KMS-11 (cell line): ENCODE results near the gene OR51A2.

Source experiments
- H2AFZ ChIP-seq: fragments of 200-600 bp; sonication (generic); 2 replicates; pipeline ENCODE4 v1.6.1; 2016; ENCODE audit warnings: antibody characterized with exemption, mixed run types, low read depth
- H3K27ac ChIP-seq: fragments of 200-600 bp; sonication (generic); 2 replicates; pipeline ENCODE4 v1.6.1; 2016; ENCODE audit warnings: mild to moderate bottlenecking, mixed run types
- H3K27me3 ChIP-seq: fragments of 200-600 bp; sonication (generic); 2 replicates; pipeline ENCODE4 v1.6.1; 2017; ENCODE audit warnings: mild to moderate bottlenecking, low read depth, mixed run types, moderate library complexity; ENCODE audit not compliant: insufficient read depth
- H3K36me3 ChIP-seq: fragments of 200-600 bp; sonication (generic); 2 replicates; pipeline ENCODE4 v1.6.1; 2017; ENCODE audit warnings: mild to moderate bottlenecking, mixed run types; ENCODE audit not compliant: insufficient read depth
- H3K4me1 ChIP-seq: fragments of 200-600 bp; sonication (generic); 2 replicates; pipeline ENCODE4 v1.6.1; 2016; ENCODE audit warnings: mild to moderate bottlenecking, low read depth, mixed run types; ENCODE audit not compliant: poor library complexity, severe bottlenecking
- H3K4me2 ChIP-seq: fragments of 200-600 bp; sonication (generic); 2 replicates; pipeline ENCODE4 v1.7.0; 2016; ENCODE audit warnings: mild to moderate bottlenecking, mixed run types
- H3K4me3 ChIP-seq: fragments of 200-600 bp; sonication (generic); IDR thresholded peaks from 2 replicates; pipeline ENCODE4 v1.6.1; 2017; ENCODE audit warnings: low read depth, low read length, mixed read lengths; ENCODE audit not compliant: insufficient read depth
- H3K79me2 ChIP-seq: fragments of 200-600 bp; sonication (generic); 2 replicates; pipeline ENCODE4 v1.6.1; 2016; ENCODE audit warnings: low read depth, mixed run types; ENCODE audit not compliant: insufficient read depth
- H3K9ac ChIP-seq: fragments of 200-600 bp; sonication (generic); 2 replicates; pipeline ENCODE4 v1.6.1; 2016; ENCODE audit warnings: mild to moderate bottlenecking, mixed run types
- H4K20me1 ChIP-seq: fragments of 200-600 bp; sonication (generic); 2 replicates; pipeline ENCODE4 v1.6.1; 2016; ENCODE audit warnings: mild to moderate bottlenecking, mixed run types; ENCODE audit not compliant: insufficient read depth
- CTCF ChIP-seq: fragments of 200-600 bp; sonication (generic); conservative IDR thresholded peaks from 2 replicates; pipeline ENCODE4 v1.6.1; 2017; ENCODE audit warnings: low read depth, mild to moderate bottlenecking, antibody characterized with exemption, low read length, moderate library complexity, mixed read lengths

OR51A2 gene

GRCh38 chr11:4960877-4961276 lies 5.4 kb upstream of the OR51A2 start:
- H2AFZ ChIP-seq, result no peak overlapping the region
- no peaks in the 10 kb centered on the region for H3K79me2 ChIP-seq
- no peaks in the 10 kb centered on the region for H4K20me1 ChIP-seq
- no peak for TF ChIP-seq CTCF
- H3K4me1 ChIP-seq, result no peaks in the 10 kb centered on the region
- no peaks in the 10 kb centered on the region for H3K27me3 ChIP-seq
- no peak overlapping the region for H3K27ac ChIP-seq
- no peak overlapping the region for H3K4me2 ChIP-seq
- no peak overlapping the region for H3K9ac ChIP-seq
- no peaks in the 10 kb centered on the region for H3K36me3 ChIP-seq
- no peak overlapping the region for H3K4me3 ChIP-seq

- Histone ChIP-seq H2AFZ (no peak overlapping the region), H3K27ac (no peak overlapping the region), H3K79me2 (no peaks in the 10 kb centered on the region), H3K27me3 (no peaks in the 10 kb centered on the region), H3K4me2 (no peak overlapping the region), H3K9ac (no peak overlapping the region), H3K4me3 (no peak overlapping the region), H4K20me1 (no peaks in the 10 kb centered on the region), H3K4me1 (no peaks in the 10 kb centered on the region), H3K36me3 (no peaks in the 10 kb centered on the region)
- no peak for TF ChIP-seq CTCF
These were observed 1.9 kb upstream of the OR51A2 start for GRCh38 chr11:4957396-4957795.

GRCh38 chr11:4947505-4947904 lies 8.0 kb downstream of the OR51A2 start, which contains the start of gene OR51A4:
Gene OR51A4 (minus strand): TSS chr11:4947605. CDS start chr11:4947100, 505 bp downstream.
- no peaks in the 10 kb centered on the region for H3K79me2 ChIP-seq
- H3K9ac ChIP-seq, result no peak within 1 kb of the TSS
- H4K20me1 ChIP-seq, result no peaks in the 10 kb centered on the region
- no peak for TF ChIP-seq CTCF
- no peaks in the 10 kb centered on the region for H3K36me3 ChIP-seq
- H3K4me1 ChIP-seq, result no peaks in the 10 kb centered on the region
- H2AFZ ChIP-seq, result no peak within 1 kb of the TSS
- no peak within 1 kb of the TSS for H3K4me3 ChIP-seq
- no peaks in the 10 kb centered on the region for H3K27me3 ChIP-seq
- no peak within 1 kb of the TSS for H3K4me2 ChIP-seq
- H3K27ac ChIP-seq, result no peak within 1 kb of the TSS

GRCh38 chr11:4936745-4937144 lies 18.8 kb downstream of the OR51A2 start:
- Histone ChIP-seq H2AFZ (no peak overlapping the region), H3K4me3 (no peak overlapping the region), H3K27ac (no peak overlapping the region), H3K79me2 (no peaks in the 10 kb centered on the region), H3K4me2 (no peak overlapping the region), H3K36me3 (no peaks in the 10 kb centered on the region), H3K9ac (no peak overlapping the region), H3K27me3 (no peaks in the 10 kb centered on the region), H4K20me1 (no peaks in the 10 kb centered on the region), H3K4me1 (no peaks in the 10 kb centered on the region)
- TF ChIP-seq CTCF, result no peak

GRCh38 chr11:4932751-4933150 lies 22.8 kb downstream of the OR51A2 start:
- TF ChIP-seq CTCF, result no peak
- no peaks in the 10 kb centered on the region for H3K36me3 ChIP-seq
- no peak overlapping the region for H3K27ac ChIP-seq
- no peak overlapping the region for H3K4me2 ChIP-seq
- no peak overlapping the region for H2AFZ ChIP-seq
- no peak overlapping the region for H3K9ac ChIP-seq
- no peaks in the 10 kb centered on the region for H3K4me1 ChIP-seq
- H4K20me1 ChIP-seq, result no peaks in the 10 kb centered on the region
- no peaks in the 10 kb centered on the region for H3K27me3 ChIP-seq
- no peaks in the 10 kb centered on the region for H3K79me2 ChIP-seq
- no peak overlapping the region for H3K4me3 ChIP-seq
